Panc1 (cell line): ENCODE data around the gene PET100. TPM values are rescaled to one million over a fixed set of nuclear protein-coding genes. Genes with fewer than 3 reads are reported as not detected.

Experiments used
- ATAC-seq: fragments of 200-7000 bp; cut with Tn5 transposase; 2 replicates; pipeline ENCODE4 v1.9.1; 2020; ENCODE audit warnings: mild to moderate bottlenecking, moderate library complexity
- BruUV-seq: library from RNA; stranded (reverse); fragments of 400-500 nt; replicated peaks from 2 replicates; lab custom pipeline; 2021; lab: Mats Ljungman, UMichigan
- CTCF ChIA-PET: fragments of 300-600 bp; sonication (Branson Sonifier 250); formaldehyde crosslinking; loops from one replicate; lab custom pipeline; 2022; ENCODE audit warnings: antibody characterized with exemption; lab: Charles Lee
- POLR2A ChIA-PET: fragments of 300-600 bp; sonication (Branson Sonifier 250); formaldehyde crosslinking; loops from one replicate; lab custom pipeline; 2022; ENCODE audit warnings: antibody characterized with exemption; lab: Charles Lee
- DNase-seq: peaks from one replicate; pipeline ENCODE4 v3.0.0-alpha.2; 2010; ENCODE audit warnings: low read depth, low spot score
- H3K27ac ChIP-seq: 2 replicates; pipeline ENCODE4 v1.5.1; 2011; ENCODE audit warnings: mild to moderate bottlenecking, low read length, inconsistent platforms
- H3K27me3 ChIP-seq: fragments of 200-500 bp; sonication (Bioruptor generic); 2 replicates; pipeline ENCODE4 v1.6.0; 2014; ENCODE audit warnings: low read length, inconsistent platforms; ENCODE audit not compliant: control insufficient read depth, insufficient read depth
- H3K36me3 ChIP-seq: fragments of 200-500 bp; sonication (Bioruptor generic); 2 replicates; pipeline ENCODE4 v1.5.1; 2014; ENCODE audit warnings: inconsistent platforms, mild to moderate bottlenecking, low read length, moderate library complexity; ENCODE audit not compliant: control insufficient read depth, insufficient read depth
- H3K4me1 ChIP-seq: 2 replicates; pipeline ENCODE4 v1.5.1; 2011; ENCODE audit warnings: inconsistent platforms, mild to moderate bottlenecking, low read length, moderate library complexity; ENCODE audit not compliant: control insufficient read depth, insufficient read depth
- H3K4me3 ChIP-seq, 2 experiments: 2 replicates each; pipeline ENCODE4 v1.5.1; 2011 to 2012; ENCODE audit warnings: low read depth in 2 of 2, low read length in 2 of 2, mild to moderate bottlenecking in 2 of 2, inconsistent platforms in 1 of 2, moderate library complexity in 1 of 2
- H3K9me3 ChIP-seq: fragments of 200-500 bp; sonication (Bioruptor generic); 2 replicates; pipeline ENCODE4 v1.5.1; 2014; ENCODE audit warnings: low read depth, mild to moderate bottlenecking, inconsistent platforms, low read length, moderate library complexity; ENCODE audit not compliant: control insufficient read depth, insufficient read depth
- POLR2AphosphoS5 ChIP-seq: IDR thresholded peaks from 2 replicates; pipeline ENCODE4 v1.6.1; 2012; ENCODE audit warnings: mild to moderate bottlenecking, low read depth, low read length, moderate library complexity
- SIN3A ChIP-seq: IDR thresholded peaks from 2 replicates; pipeline ENCODE4 v1.6.1; 2012; ENCODE audit warnings: low read depth, mild to moderate bottlenecking, low read length, moderate library complexity, borderline replicate concordance; ENCODE audit not compliant: insufficient read depth
- TCF7L2 ChIP-seq: IDR thresholded peaks from 2 replicates; pipeline ENCODE4 v1.6.1; 2011; ENCODE audit warnings: mild to moderate bottlenecking, low read depth, low read length, inconsistent platforms
- in situ Hi-C: cut with HindIII; loops from 2 replicates; pipeline ENCODE4 v1.10.0; 2016; ENCODE audit warnings: low sequenced_read_pairs, low pct_unique_long_range_greater_than_20kb
- intact Hi-C: fragments of 100-400 bp; cut with micrococcal nuclease; formaldehyde crosslinking; loops from one replicate; pipeline ENCODE4 v1.10.0; 2022; ENCODE audit not compliant: unreplicated experiment
- total RNA-seq: library from RNA; stranded (reverse); gene quantifications from one replicate; pipeline ENCODE4 v1.2.1, GENCODE V29; 2021; ENCODE audit not compliant: unreplicated experiment
- TF ChIP-seq, protein P1 (sequence below): fragments of 450-650 bp; IDR thresholded peaks from 2 replicates; pipeline ENCODE4 v1.5.1; 2017; ENCODE audit warnings: mild to moderate bottlenecking
- TF ChIP-seq, protein P2 (sequence below), 2 experiments: IDR thresholded peaks; 2 replicates each; pipeline ENCODE4 v1.6.1; 2011 to 2012; ENCODE audit warnings: low read depth in 2 of 2, control low read depth in 1 of 2, low read length in 1 of 2, mild to moderate bottlenecking in 1 of 2, moderate library complexity in 1 of 2; ENCODE audit not compliant: insufficient read depth in 1 of 2

PET100 gene
- total RNA-seq, 1 experiment from 2014 or later, result 109 TPM

DNA sequence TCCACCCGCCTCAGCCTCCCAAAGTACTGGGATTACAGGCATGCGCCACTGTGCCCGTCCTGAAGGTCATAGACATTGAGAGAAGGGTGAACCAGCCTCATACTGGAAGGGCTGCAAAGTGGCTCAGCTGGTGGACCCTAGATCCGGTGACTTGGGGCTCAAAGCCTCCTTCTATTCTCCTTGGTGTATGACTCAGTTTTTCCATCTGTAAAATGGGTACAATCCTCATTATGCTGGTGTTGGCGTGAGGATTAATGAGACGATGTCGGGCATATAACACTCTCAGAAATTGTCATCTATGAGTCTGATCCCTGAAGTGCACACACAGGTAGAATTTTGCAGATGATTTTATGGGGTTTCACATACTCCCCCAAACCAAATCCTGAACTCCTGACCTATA, 39.8 kb upstream of the PET100 start:
- POLR2A ChIA-PET, result no interaction called here
- CTCF ChIA-PET, result interaction anchor here (0.6 kb wide), 1 partner anchor 222 kb away, joined by 3 read pairs; no protein-coding TSS in a partner anchor
- H3K27ac ChIP-seq, result no peak overlapping the region
- no peaks in the 10 kb centered on the region for H3K4me1 ChIP-seq
- H3K4me3 ChIP-seq, result no peak overlapping the region
- TF ChIP-seq TCF7L2 (no peak), SIN3A (no peak), POLR2AphosphoS5 (no peak)
- TF ChIP-seq, protein P1, sequence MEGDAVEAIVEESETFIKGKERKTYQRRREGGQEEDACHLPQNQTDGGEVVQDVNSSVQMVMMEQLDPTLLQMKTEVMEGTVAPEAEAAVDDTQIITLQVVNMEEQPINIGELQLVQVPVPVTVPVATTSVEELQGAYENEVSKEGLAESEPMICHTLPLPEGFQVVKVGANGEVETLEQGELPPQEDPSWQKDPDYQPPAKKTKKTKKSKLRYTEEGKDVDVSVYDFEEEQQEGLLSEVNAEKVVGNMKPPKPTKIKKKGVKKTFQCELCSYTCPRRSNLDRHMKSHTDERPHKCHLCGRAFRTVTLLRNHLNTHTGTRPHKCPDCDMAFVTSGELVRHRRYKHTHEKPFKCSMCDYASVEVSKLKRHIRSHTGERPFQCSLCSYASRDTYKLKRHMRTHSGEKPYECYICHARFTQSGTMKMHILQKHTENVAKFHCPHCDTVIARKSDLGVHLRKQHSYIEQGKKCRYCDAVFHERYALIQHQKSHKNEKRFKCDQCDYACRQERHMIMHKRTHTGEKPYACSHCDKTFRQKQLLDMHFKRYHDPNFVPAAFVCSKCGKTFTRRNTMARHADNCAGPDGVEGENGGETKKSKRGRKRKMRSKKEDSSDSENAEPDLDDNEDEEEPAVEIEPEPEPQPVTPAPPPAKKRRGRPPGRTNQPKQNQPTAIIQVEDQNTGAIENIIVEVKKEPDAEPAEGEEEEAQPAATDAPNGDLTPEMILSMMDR, result no peak
- TF ChIP-seq, protein P2, sequence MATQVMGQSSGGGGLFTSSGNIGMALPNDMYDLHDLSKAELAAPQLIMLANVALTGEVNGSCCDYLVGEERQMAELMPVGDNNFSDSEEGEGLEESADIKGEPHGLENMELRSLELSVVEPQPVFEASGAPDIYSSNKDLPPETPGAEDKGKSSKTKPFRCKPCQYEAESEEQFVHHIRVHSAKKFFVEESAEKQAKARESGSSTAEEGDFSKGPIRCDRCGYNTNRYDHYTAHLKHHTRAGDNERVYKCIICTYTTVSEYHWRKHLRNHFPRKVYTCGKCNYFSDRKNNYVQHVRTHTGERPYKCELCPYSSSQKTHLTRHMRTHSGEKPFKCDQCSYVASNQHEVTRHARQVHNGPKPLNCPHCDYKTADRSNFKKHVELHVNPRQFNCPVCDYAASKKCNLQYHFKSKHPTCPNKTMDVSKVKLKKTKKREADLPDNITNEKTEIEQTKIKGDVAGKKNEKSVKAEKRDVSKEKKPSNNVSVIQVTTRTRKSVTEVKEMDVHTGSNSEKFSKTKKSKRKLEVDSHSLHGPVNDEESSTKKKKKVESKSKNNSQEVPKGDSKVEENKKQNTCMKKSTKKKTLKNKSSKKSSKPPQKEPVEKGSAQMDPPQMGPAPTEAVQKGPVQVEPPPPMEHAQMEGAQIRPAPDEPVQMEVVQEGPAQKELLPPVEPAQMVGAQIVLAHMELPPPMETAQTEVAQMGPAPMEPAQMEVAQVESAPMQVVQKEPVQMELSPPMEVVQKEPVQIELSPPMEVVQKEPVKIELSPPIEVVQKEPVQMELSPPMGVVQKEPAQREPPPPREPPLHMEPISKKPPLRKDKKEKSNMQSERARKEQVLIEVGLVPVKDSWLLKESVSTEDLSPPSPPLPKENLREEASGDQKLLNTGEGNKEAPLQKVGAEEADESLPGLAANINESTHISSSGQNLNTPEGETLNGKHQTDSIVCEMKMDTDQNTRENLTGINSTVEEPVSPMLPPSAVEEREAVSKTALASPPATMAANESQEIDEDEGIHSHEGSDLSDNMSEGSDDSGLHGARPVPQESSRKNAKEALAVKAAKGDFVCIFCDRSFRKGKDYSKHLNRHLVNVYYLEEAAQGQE (IDR thresholded peaks at IDR 0.05; ENCODE audit: insufficient read depth in 1 of 2, low read depth in 2 of 2, low read length in 1 of 2), result no peak
- no TSS peak for BruUV-seq
- intact Hi-C loops, result no loop called here
- H3K27me3 ChIP-seq, result no peaks in the 10 kb centered on the region
- no peak for ATAC-seq
- no peak for DNase-seq
- H3K36me3 ChIP-seq, result no peaks in the 10 kb centered on the region
- in situ Hi-C loops, result no loop called here
- H3K9me3 ChIP-seq, result no peaks in the 10 kb centered on the region

DNA sequence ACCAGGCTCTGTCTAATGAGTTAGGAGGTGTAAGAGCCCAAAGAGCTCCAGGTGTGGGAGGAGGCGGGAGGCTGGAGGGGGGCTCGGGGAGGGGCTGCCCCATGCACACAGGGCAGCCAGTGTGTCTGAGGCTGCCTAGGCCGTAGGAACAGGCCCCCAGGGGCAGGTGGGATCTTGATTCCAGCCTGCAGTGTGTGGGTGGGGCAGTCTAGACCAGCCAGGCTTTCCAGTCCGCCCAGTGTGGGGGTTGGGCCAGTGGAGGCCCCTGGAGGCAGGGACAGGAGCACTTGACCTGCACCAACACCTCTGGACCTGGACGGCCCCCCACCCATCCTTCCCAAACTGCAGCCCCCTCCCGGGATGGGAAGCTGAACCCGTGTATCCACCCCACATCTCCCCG, 39.3 kb upstream of the PET100 start:
- intact Hi-C loops, result no loop called here
- Histone ChIP-seq H3K27me3 (no peaks in the 10 kb centered on the region), H3K36me3 (no peaks in the 10 kb centered on the region), H3K27ac (no peak overlapping the region), H3K4me1 (no peaks in the 10 kb centered on the region), H3K9me3 (no peaks in the 10 kb centered on the region), H3K4me3 (no peak overlapping the region)
- ATAC-seq, result no peak; the same call in 1 of the 2 replicates
- ChIA-PET CTCF (interaction anchor here (0.6 kb wide), 1 partner anchor 223 kb away, joined by 3 read pairs; no protein-coding TSS in a partner anchor), POLR2A (no interaction called here)
- no TSS peak for BruUV-seq
- no peak for DNase-seq
- TF ChIP-seq, protein P2 (IDR thresholded peaks at IDR 0.05; ENCODE audit: insufficient read depth in 1 of 2, low read depth in 2 of 2, low read length in 1 of 2), result no peak
- TF ChIP-seq, protein P1, result no peak
- TF ChIP-seq POLR2AphosphoS5, result no peak
- in situ Hi-C loops, result no loop called here
